Coronary artery (tissue), 2 donors: ENCODE measurements around the gene DCST1.

Experiments
- DNase-seq: peaks from one replicate; pipeline ENCODE4 v3.0.0-alpha.2; 2017; ENCODE audit warnings: low spot score
- H3K27ac ChIP-seq, 2 donors: fragments of 200-600 bp; sonication (generic); one replicate each; pipeline ENCODE4 v1.5.1; 2016 to 2019
- H3K4me3 ChIP-seq: fragments of 200-600 bp; sonication (generic); 2 replicates; pipeline ENCODE4 v1.5.1; 2016; ENCODE audit warnings: mild to moderate bottlenecking, moderate library complexity
- CTCF ChIP-seq: fragments of 200-600 bp; sonication (generic); IDR thresholded peaks from one replicate; pipeline ENCODE4 v1.5.1; 2019; ENCODE audit warnings: antibody characterized with exemption

Gene DCST1

GRCh38 chr1:155099331-155099730 is 65.7 kb downstream of the DCST1 start:
- Histone ChIP-seq H3K4me3 (no peak overlapping the region), H3K27ac (no peak overlapping the region)
- DNase-seq: no peak
- no peak for TF ChIP-seq CTCF
